OCI-LY7 (cell line): ENCODE data around the gene STOML3. TPM values are rescaled to one million over a fixed set of nuclear protein-coding genes. Genes with fewer than 3 reads are reported as not detected.

Source experiments
- BruUV-seq: library from RNA; stranded (reverse); fragments of 400-500 nt; replicated peaks from 2 replicates; lab custom pipeline; 2021; lab: Mats Ljungman, UMichigan
- CTCF ChIA-PET: fragments of 300-600 bp; sonication (Branson Sonifier 250); formaldehyde crosslinking; loops from one replicate; lab custom pipeline; 2022; ENCODE audit warnings: antibody characterized with exemption; ENCODE audit not compliant: unreplicated experiment; lab: Charles Lee
- POLR2A ChIA-PET: fragments of 300-600 bp; sonication (Branson Sonifier 250); formaldehyde crosslinking; loops from one replicate; lab custom pipeline; 2022; ENCODE audit warnings: antibody characterized with exemption; lab: Charles Lee
- DNase-seq: peaks from one replicate; pipeline ENCODE4 v3.0.0-alpha.2; 2015; ENCODE audit warnings: low spot score
- H2AFZ ChIP-seq: fragments of 200-600 bp; sonication (generic), shearing (Covaris generic); 2 replicates; pipeline ENCODE4 v1.6.1; 2014; ENCODE audit warnings: mild to moderate bottlenecking, antibody characterized with exemption, low read length, moderate library complexity
- H3K27ac ChIP-seq: fragments of 200-600 bp; sonication (generic); 2 replicates; pipeline ENCODE4 v1.5.1; 2014; ENCODE audit warnings: mixed run types, low read depth, mild to moderate bottlenecking, moderate library complexity, low read length, inconsistent platforms; ENCODE audit not compliant: poor library complexity, severe bottlenecking
- H3K36me3 ChIP-seq: fragments of 200-600 bp; sonication (generic); 2 replicates; pipeline ENCODE4 v1.6.1; 2014; ENCODE audit warnings: mild to moderate bottlenecking, antibody characterized with exemption, low read length, moderate library complexity, mixed read lengths; ENCODE audit not compliant: insufficient read depth
- H3K4me1 ChIP-seq: fragments of 200-600 bp; sonication (generic); 2 replicates; pipeline ENCODE4 v1.5.1; 2014; ENCODE audit warnings: mild to moderate bottlenecking, low read length; ENCODE audit not compliant: insufficient read depth, poor library complexity, severe bottlenecking
- H3K4me2 ChIP-seq: fragments of 200-600 bp; sonication (generic); 2 replicates; pipeline ENCODE4 v1.6.1; 2014; ENCODE audit warnings: mild to moderate bottlenecking, low read length
- H3K4me3 ChIP-seq: fragments of 200-600 bp; sonication (generic); 2 replicates; pipeline ENCODE4 v1.5.1; 2014; ENCODE audit warnings: mild to moderate bottlenecking, low read depth, low read length; ENCODE audit not compliant: poor library complexity, severe bottlenecking
- H3K79me2 ChIP-seq: fragments of 200-600 bp; sonication (generic); 2 replicates; pipeline ENCODE4 v1.6.1; 2016; ENCODE audit warnings: low read depth, mild to moderate bottlenecking, low read length, moderate library complexity, mixed read lengths; ENCODE audit not compliant: insufficient read depth
- H3K9me2 ChIP-seq: fragments of 200-600 bp; sonication (generic); 2 replicates; pipeline ENCODE4 v1.6.1; 2016; ENCODE audit warnings: mild to moderate bottlenecking, low read length, mixed read lengths; ENCODE audit not compliant: insufficient read depth
- H3K9me3 ChIP-seq: fragments of 200-600 bp; sonication (generic); 2 replicates; pipeline ENCODE4 v1.6.1; 2014; ENCODE audit warnings: mild to moderate bottlenecking, mixed run types, low read length, mixed read lengths
- H4K20me1 ChIP-seq: fragments of 200-600 bp; sonication (generic); 2 replicates; pipeline ENCODE4 v1.6.1; 2014; ENCODE audit warnings: mild to moderate bottlenecking, antibody characterized with exemption, low read length, moderate library complexity, mixed read lengths; ENCODE audit not compliant: insufficient read depth
- CTCF ChIP-seq: fragments of 200-600 bp; sonication (generic); conservative IDR thresholded peaks from 2 replicates; pipeline ENCODE4 v1.5.1; 2014; ENCODE audit warnings: mild to moderate bottlenecking, antibody characterized with exemption, low read length, moderate library complexity, mixed read lengths
- EZH2phosphoT487 ChIP-seq: fragments of 200-600 bp; sonication (generic); IDR thresholded peaks from 2 replicates; pipeline ENCODE4 v1.6.1; 2018; ENCODE audit warnings: low read depth, borderline replicate concordance, mild to moderate bottlenecking, mixed run types, antibody characterized with exemption, low read length, moderate library complexity, mixed read lengths
- intact Hi-C: fragments of 100-400 bp; cut with micrococcal nuclease; formaldehyde crosslinking; loops from one replicate; pipeline ENCODE4 v1.10.0; 2022; ENCODE audit not compliant: unreplicated experiment
- total RNA-seq, 2 experiments: library from RNA; depleted of rRNA in 1 of 2; stranded (reverse); fragments of >200 nt in 1 of 2; shearing (Covaris generic) in 1 of 2; gene quantifications; 2 replicates each; pipeline ENCODE4 v1.2.3, GENCODE V29; 2014 to 2022

STOML3 gene
- total RNA-seq, 2 experiments from 2014 or later: not detected

DNA sequence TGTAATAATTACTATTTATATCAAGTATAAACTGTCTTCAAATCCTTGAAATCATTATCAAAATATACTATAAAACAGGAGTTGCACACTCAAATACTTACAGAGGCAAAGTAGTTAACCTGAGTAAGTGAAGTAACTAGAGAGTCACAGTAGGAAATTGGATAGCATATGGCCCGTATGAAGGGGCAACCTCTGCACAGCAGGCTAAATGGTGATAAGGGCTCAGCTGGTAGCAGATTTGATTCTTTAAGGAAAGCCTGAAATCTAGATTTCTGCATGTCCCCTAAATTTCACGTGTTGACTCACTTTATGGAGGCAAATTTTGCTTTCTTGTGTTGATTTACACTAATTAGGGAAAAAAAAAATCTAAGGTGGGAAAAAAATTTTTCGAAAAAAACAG, 46.4 kb downstream of the STOML3 start:
- no peak for TF ChIP-seq CTCF
- no peak for TF ChIP-seq EZH2phosphoT487
- ChIA-PET POLR2A (interaction anchor here (0.6 kb wide), 2 partner anchors 22 to 1300 kb away, joined by 3 read pairs; no protein-coding TSS in a partner anchor), CTCF (no interaction called here)

DNA sequence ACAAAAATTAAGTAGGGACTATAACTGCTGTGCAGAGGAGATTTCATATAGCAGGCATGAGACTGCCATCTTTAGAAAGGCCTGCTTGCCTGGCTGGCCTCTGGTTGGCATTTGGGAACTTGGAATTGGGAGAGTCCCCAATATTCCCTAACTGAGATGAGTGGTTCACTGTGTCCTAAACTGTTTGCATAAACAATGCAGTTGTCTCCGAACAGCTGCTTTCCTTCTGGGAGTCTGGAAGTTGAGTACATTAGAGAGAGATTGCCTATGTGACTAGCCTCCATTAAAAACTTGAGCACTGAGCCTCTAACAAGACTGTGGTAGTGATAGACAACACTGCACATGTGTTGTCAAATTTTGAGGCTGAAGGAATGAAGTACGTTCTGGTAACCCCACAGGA, 47.4 kb downstream of the STOML3 start:
- no peak overlapping the region for H3K27ac ChIP-seq
- H3K4me1 ChIP-seq: no peaks in the 10 kb centered on the region
- H3K4me2 ChIP-seq: no peak overlapping the region
- no peaks in the 10 kb centered on the region for H3K9me3 ChIP-seq
- H3K79me2 ChIP-seq: no peaks in the 10 kb centered on the region
- DNase-seq: no peak
- H4K20me1 ChIP-seq: no peaks in the 10 kb centered on the region
- TF ChIP-seq EZH2phosphoT487 (no peak), CTCF (no peak)
- no peak overlapping the region; the same call in 1 of the 2 replicates for H2AFZ ChIP-seq
- POLR2A ChIA-PET: interaction anchor here (0.6 to 0.7 kb wide), 2 partner anchors 42 to 1301 kb away, joined by 3 to 5 read pairs; no protein-coding TSS in a partner anchor
- H3K36me3 ChIP-seq: no peaks in the 10 kb centered on the region
- BruUV-seq: no TSS peak
- H3K4me3 ChIP-seq: no peak overlapping the region
- CTCF ChIA-PET: no interaction called here
- intact Hi-C loops: no loop called here
- no peaks in the 10 kb centered on the region for H3K9me2 ChIP-seq

More for the DNA sequence above, 46.4 kb downstream of the STOML3 start:
- Histone ChIP-seq H3K9me3 (no peaks in the 10 kb centered on the region), H3K4me1 (no peaks in the 10 kb centered on the region), H3K4me3 (no peak overlapping the region), H3K36me3 (no peaks in the 10 kb centered on the region), H3K79me2 (no peaks in the 10 kb centered on the region), H3K9me2 (no peaks in the 10 kb centered on the region), H3K27ac (no peak overlapping the region), H2AFZ (no peak overlapping the region), H3K4me2 (no peak overlapping the region), H4K20me1 (no peaks in the 10 kb centered on the region)
- no TSS peak for BruUV-seq
- DNase-seq: no peak
- intact Hi-C loops: no loop called here

GRCh38 chr13:38941353-38941945, 49.2 kb downstream of the STOML3 start:
- H3K27ac ChIP-seq: no peak overlapping the region
- H4K20me1 ChIP-seq: no peaks in the 10 kb centered on the region
- no peaks in the 10 kb centered on the region for H3K9me3 ChIP-seq
- no peaks in the 10 kb centered on the region for H3K9me2 ChIP-seq
- TF ChIP-seq CTCF (no peak), EZH2phosphoT487 (no peak)
- H3K4me1 ChIP-seq: no peaks in the 10 kb centered on the region
- no peak for DNase-seq
- H3K79me2 ChIP-seq: no peaks in the 10 kb centered on the region
- H3K4me2 ChIP-seq: no peak overlapping the region
- no peak overlapping the region for H3K4me3 ChIP-seq
- H2AFZ ChIP-seq: no peak overlapping the region
- no TSS peak for BruUV-seq
- ChIA-PET CTCF (no interaction called here), POLR2A (no interaction called here)
- intact Hi-C loops: no loop called here
- H3K36me3 ChIP-seq: no peaks in the 10 kb centered on the region
